ENCODE measurements around the gene CREB3.

DNA sequence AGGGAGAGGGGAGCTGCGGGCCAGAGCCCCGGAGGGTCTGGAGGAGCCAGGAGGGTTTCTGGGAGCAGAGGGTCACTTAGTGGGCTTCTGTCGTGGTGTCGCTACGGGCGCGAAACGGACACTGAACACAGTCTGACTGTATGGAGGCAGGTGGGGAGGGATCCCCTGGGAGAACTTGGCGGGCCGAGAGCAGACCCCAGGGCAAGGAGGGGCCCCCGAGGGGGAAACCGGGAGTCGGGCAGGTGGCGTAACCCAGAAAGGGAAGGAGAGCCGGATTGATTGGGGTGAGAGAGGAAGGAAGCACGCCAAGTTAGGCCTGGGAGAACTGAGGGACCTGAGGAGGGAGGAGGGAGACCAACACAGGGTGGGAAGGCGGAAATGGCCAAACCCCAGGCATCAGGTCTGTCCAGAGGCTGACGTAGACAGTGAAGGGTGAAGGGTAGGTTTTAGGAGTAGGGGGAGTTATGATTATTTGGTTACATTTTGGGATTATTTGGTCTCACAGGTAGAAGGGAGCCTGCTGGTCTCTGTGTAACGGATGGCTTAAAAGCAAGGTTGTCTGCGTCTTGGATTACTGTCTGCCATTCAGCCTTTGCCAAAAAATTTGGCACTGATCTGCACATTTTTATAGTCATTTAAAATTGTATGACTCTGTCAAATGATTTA lies 24.9 kb downstream of the CREB3 start:
- TF ChIP-seq TAF1 (IDR thresholded peaks at IDR 0.05; ENCODE audit: low read depth, low read length): no peak; the same call in 1 of the 2 replicates
- peak; percentile 59 for TF ChIP-seq POLR2A (IDR thresholded peaks at IDR 0.05; ENCODE audit: low read depth, low read length)
- TF ChIP-seq POLR2AphosphoS5 (IDR thresholded peaks at IDR 0.05; ENCODE audit: low read depth, low read length): peak; percentile 58; the same call in 1 of the 2 replicates
- TF ChIP-seq SPI1 (IDR thresholded peaks at IDR 0.05; ENCODE audit: low read depth, low read length): 0 out of 2 replicates have a peak, but pooled peaks have one; percentile 7

Measured in GM12891 (cell line).